Hepatic stellate cell (primary cell): ENCODE data around the gene FREY1.

Experiments
- DNase-seq: peaks from one replicate; pipeline ENCODE4 v3.0.0; 2011; ENCODE audit warnings: low spot score

FREY1 gene

DNA sequence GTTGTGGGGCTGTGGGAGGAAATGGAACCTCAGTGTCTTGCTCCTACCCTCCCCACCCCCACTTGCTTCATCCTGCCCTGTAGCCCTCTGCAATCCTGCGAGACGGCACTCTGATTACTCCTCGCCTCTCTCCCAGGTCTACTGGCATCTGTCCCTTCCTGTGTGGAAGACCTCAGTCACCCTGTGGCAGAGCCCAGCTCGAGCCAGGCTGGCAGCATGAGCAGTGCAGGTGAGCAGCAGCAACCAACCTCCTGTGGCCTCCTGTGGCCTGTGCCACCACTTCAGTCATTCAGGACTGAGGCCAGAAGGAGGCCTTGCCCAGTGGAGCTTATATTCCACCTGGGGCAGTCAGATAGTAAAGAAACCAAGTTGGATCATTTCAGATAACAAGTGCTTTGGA lies 36.4 kb downstream of the FREY1 start:
- DNase-seq, result no peak

DNA sequence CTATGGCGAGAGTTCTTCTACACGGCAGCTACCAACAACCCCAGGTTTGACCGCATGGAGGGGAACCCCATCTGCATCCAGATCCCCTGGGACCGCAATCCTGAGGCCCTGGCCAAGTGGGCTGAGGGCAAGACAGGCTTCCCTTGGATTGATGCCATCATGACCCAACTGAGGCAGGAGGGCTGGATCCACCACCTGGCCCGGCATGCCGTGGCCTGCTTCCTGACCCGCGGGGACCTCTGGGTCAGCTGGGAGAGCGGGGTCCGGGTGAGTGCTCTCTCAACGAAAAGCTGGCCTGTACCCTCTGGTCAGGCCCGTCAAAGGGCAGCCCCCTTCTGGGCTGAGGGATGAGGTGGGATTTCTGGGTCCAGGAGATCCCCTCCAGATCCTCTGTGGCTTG lies 37.5 kb downstream of the FREY1 start:
- DNase-seq, result no peak

DNA sequence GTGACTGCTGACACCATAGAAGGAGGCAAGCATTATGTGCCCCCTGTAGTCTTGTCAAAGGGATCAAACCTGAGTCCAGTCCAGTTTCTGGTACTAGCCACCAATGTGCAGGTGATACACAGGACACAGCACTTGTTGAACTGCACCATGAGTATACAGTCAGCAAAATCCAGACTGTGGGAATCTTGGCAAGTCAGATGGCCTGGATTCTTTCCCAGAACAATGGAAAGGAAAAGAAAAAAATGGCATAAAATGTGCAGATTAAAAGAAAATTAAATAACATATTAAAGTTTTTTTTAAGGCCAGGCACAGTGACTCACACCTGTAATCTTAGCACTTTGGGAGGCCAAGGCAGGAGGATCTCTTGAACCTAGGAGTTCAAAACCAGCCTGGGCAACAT lies 43.0 kb downstream of the FREY1 start:
- DNase-seq, result no peak

DNA sequence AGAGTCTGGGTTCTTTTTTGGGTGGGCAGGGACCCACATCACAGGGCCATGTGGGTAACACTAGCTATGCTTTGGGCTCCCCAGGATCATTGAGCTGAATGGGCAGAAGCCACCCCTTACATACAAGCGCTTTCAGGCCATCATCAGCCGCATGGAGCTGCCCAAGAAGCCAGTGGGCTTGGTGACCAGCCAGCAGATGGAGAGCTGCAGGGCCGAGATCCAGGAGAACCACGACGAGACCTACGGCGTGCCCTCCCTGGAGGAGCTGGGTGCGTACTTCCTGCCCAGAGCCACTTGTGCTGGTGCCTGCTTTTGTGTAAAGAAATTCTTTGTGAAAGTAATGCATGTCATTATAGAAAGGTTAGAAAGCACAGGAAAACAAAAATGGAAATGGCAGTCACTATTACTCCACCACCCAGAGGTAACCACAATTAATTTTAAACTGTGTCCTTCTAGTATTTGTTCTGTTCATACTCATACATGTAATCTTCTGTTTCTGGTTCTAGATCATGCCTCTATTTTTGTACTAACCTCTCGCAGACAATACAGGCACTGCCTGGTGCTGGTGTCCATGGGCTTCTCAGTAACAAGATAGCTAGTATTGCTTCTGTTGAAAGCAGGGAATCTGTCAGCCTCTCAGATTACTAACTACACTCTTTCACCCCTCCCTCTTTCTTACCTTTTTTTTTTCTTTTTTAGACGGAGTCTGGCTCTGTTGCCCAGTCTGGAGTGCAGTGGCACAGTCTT lies 46.1 kb downstream of the FREY1 start:
- DNase-seq, result no peak

DNA sequence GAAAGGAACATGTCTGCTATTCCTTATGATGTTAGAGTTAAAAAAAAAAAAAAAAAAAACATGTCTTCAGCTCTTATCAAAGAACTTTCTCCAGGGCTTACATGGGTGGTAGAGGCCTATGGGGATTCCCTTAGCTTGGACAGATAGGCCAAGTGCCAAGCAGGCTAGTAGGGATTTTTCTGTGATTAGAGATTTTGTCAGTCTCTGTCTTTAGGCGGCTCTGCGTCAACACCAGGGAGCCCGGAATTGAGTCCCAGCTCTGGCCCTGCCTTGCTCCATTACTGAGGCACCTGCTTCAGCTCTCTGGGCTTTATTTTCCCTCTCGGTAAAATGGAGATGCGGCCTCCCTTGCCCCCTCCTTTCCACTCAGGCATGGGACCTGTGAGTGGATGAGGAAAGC lies 46.7 kb downstream of the FREY1 start:
- no peak for DNase-seq

DNA sequence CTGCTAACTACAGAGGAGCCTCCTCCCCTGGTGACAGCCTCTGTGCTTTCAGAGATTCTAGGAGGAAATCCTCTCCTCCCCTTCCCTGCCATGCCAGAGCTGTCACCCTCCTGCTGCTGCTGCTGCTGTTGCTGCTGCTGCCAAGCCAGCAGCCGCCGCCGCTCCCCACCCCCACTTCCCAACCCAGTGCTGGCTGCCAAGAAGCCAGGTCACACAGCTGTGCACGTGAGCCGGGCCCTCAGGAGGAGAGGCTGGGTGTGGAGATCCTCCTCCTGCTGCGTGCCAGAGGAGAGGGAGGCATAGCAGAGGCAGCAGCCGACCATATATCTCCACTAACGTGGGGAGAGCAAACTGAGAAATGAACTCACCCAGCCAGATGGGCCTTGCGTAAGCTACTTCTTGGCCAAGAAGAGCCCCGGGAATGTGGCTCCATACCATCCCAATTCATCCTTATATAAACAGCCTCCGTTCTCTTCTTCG lies 47.4 kb downstream of the FREY1 start:
- peak; percentile 96 for DNase-seq

DNA sequence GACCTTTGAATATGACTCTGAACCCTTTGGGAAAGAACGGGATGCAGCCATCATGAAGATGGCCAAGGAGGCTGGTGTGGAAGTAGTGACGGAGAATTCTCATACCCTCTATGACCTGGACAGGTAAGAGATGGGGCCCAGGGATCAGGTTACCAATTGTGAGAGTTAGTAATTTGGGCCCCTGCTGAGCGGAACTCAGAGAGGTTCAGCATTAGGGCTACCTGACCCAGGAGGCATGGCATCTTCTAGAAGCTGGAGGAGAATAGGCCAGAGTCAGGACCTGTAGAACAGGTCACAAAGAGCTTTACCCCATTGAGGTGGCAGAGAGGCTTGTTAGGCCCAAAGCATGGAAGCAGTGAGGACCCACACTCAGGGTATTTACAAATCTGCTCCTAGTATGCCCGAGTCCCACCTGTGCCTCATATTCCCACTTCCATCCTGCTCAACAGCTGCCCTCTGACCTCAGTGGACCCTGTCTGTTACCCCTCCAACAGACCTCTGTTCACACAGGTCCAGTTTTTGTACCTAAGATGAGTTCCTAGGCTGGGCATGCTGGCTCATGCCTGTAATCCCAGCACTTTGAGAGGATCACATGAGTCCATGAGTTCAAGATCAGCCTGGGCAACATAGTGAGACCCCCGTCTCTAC lies 48.2 kb downstream of the FREY1 start:
- DNase-seq, result no peak

DNA sequence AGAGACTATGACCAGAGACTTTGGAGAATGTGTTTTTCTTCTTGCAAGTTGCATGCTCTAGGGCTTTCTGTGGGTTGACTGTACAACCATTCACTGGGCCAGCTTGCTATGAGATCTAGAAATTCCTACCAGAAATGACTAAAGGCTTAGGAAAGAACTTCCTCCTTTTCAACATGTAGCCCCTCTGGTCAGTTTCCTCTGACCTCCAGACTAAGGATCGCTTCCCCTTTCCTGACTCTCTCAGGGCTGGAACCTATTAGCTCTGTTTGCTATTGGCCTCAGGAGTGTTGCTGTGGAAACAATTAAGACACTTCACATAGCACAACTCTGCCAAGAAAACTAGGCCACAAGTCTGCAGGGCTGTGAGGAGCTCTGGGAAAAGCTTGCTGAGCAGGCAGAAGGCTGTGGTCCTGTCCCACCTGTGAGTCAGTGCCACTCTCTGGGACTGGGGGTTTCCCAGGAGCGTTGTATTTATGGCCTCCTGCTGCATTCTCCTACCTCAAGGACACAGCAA lies 49.1 kb downstream of the FREY1 start:
- peak; percentile 47 for DNase-seq
